Tibial artery (tissue), 4 donors: ENCODE measurements around the gene APLP1.

Experiments used
- DNase-seq, 2 donors: peaks; one replicate each; pipeline ENCODE4 v3.0.0-alpha.2; 2019
- H3K27ac ChIP-seq, 2 donors: fragments of 200-600 bp; sonication (generic) in 1 of 2; 1 replicate in 1 of 2; 2 replicates in 1 of 2; pipeline ENCODE4 v1.5.1; 2018 to 2019; ENCODE audit warnings: mild to moderate bottlenecking in 1 of 2
- H3K27me3 ChIP-seq, 2 donors: fragments of 200-600 bp; sonication (generic) in 1 of 2; one replicate each; pipeline versions ENCODE4 v1.5.1 to v1.6.0; 2016 to 2019
- H3K36me3 ChIP-seq, 3 donors: fragments of 200-600 bp; sonication (generic) in 2 of 3; one replicate each; pipeline ENCODE4 v1.5.1; 2016 to 2019; ENCODE audit warnings: mild to moderate bottlenecking in 2 of 3
- H3K4me1 ChIP-seq, 4 donors: fragments of 200-600 bp; sonication (generic) in 2 of 4; 1 replicate in 3 of 4; 2 replicates in 1 of 4; pipeline ENCODE4 v1.5.1; 2016 to 2019
- H3K4me3 ChIP-seq, 2 donors: fragments of 200-600 bp; sonication (generic) in 1 of 2; 1 replicate in 1 of 2; 2 replicates in 1 of 2; pipeline ENCODE4 v1.5.1; 2018 to 2019; ENCODE audit warnings: mild to moderate bottlenecking in 2 of 2
- H3K9me3 ChIP-seq, 3 donors: fragments of 200-600 bp; sonication (generic) in 1 of 3; one replicate each; pipeline ENCODE4 v1.5.1; 2016 to 2019
- CTCF ChIP-seq, 2 experiments: fragments of 200-600 bp in 1 of 2; fragments of 450-650 bp in 1 of 2; IDR thresholded peaks; one replicate each; pipeline ENCODE4 v1.5.1; 2017 to 2019; ENCODE audit warnings: antibody characterized with exemption in 2 of 2, mild to moderate bottlenecking in 1 of 2, moderate library complexity in 1 of 2
- intact Hi-C: fragments of 100-400 bp; cut with DNase I; formaldehyde crosslinking; loops from one replicate; pipeline ENCODE4 v1.15.0; 2023; ENCODE audit warnings: low total_unique reads

The APLP1 gene

GRCh38 chr19:35868172-35868822 lies at the start of gene APLP1:
APLP1 (plus strand) TSS chr19:35868574; CDS start chr19:35868637, 63 bp downstream.
- peak; percentile 52 to 83 for DNase-seq
- H3K27ac ChIP-seq, result peak within 1 kb of the TSS in 1 of 2 donors; percentile 33

GRCh38 chr19:35822579-35822978 lies 45.8 kb upstream of the APLP1 start:
- Histone ChIP-seq H3K4me3 (no peak overlapping the region), H3K9me3 (no peaks in the 10 kb centered on the region), H3K27ac (no peak overlapping the region), H3K27me3 (peaks cover 0 to 13% of the 10 kb centered on the region in 2 donors), H3K36me3 (no peaks in the 10 kb centered on the region), H3K4me1 (no peaks in the 10 kb centered on the region)
- intact Hi-C loops, result no loop called here
- TF ChIP-seq CTCF (IDR thresholded peaks at IDR 0.05), result no peak
- no peak for DNase-seq

More at GRCh38 chr19:35868172-35868822, at the start of gene APLP1:
- no peak for TF ChIP-seq CTCF (IDR thresholded peaks at IDR 0.05)
- Histone ChIP-seq H3K4me3 (peak within 1 kb of the TSS; percentile 52 to 66), H3K36me3 (no peaks in the 10 kb centered on the region), H3K9me3 (no peaks in the 10 kb centered on the region), H3K27me3 (peaks cover 0 to 7% of the 10 kb centered on the region in 2 donors), H3K4me1 (peaks cover 9 to 26% (median 20%) of the 10 kb centered on the region in 4 donors)
- intact Hi-C loops, result no loop called here

GRCh38 chr19:35824150-35824549 lies 44.2 kb upstream of the APLP1 start:
- no peak overlapping the region for H3K4me3 ChIP-seq
- DNase-seq, result no peak
- TF ChIP-seq CTCF (IDR thresholded peaks at IDR 0.05), result no peak
- peaks cover 0 to 2% of the 10 kb centered on the region in 2 donors for H3K27me3 ChIP-seq
- intact Hi-C loops, result no loop called here
- H3K4me1 ChIP-seq, result no peaks in the 10 kb centered on the region
- H3K36me3 ChIP-seq, result no peaks in the 10 kb centered on the region
- H3K27ac ChIP-seq, result no peak overlapping the region
- no peaks in the 10 kb centered on the region for H3K9me3 ChIP-seq

GRCh38 chr19:35828692-35829301 lies 39.6 kb upstream of the APLP1 start:
- no peak for TF ChIP-seq CTCF (IDR thresholded peaks at IDR 0.05)
- Histone ChIP-seq H3K36me3 (no peaks in the 10 kb centered on the region), H3K9me3 (no peaks in the 10 kb centered on the region), H3K4me3 (no peak overlapping the region), H3K4me1 (no peaks in the 10 kb centered on the region), H3K27ac (no peak overlapping the region), H3K27me3 (peaks cover 0 to 17% of the 10 kb centered on the region in 2 donors)
- intact Hi-C loops, result no loop called here
- peak in 1 of 2 donors; percentile 51 for DNase-seq

GRCh38 chr19:35830986-35831385 lies 37.4 kb upstream of the APLP1 start:
- no peak overlapping the region for H3K4me3 ChIP-seq
- TF ChIP-seq CTCF (IDR thresholded peaks at IDR 0.05), result no peak
- no peaks in the 10 kb centered on the region for H3K4me1 ChIP-seq
- no peaks in the 10 kb centered on the region for H3K9me3 ChIP-seq
- intact Hi-C loops, result no loop called here
- H3K27me3 ChIP-seq, result peaks cover 0 to 27% of the 10 kb centered on the region in 2 donors
- no peak overlapping the region for H3K27ac ChIP-seq
- DNase-seq, result no peak
- H3K36me3 ChIP-seq, result no peaks in the 10 kb centered on the region
